SJCRH30 (cell line): Measurements from ENCODE around the gene SBF2. TPM values are rescaled to one million over a fixed set of nuclear protein-coding genes. Genes with fewer than 3 reads are reported as not detected.

Source experiments
- DNase-seq, 2 experiments: peaks; one replicate each; pipeline ENCODE4 v3.0.0-alpha.2; 2015 to 2020
- H3K27ac ChIP-seq: fragments of 250-450 bp; sonication (Bioruptor Pico); 2 replicates; pipeline ENCODE4 v1.5.1; 2020; ENCODE audit warnings: mild to moderate bottlenecking, moderate library complexity
- H3K27me3 ChIP-seq: fragments of 250-450 bp; sonication (Bioruptor Pico); 2 replicates; pipeline ENCODE4 v1.5.1; 2020; ENCODE audit warnings: mild to moderate bottlenecking, moderate library complexity
- H3K36me3 ChIP-seq: fragments of 250-450 bp; sonication (Bioruptor Pico); 2 replicates; pipeline ENCODE4 v1.5.1; 2020; ENCODE audit warnings: mild to moderate bottlenecking, moderate library complexity
- H3K4me1 ChIP-seq: fragments of 250-450 bp; sonication (Bioruptor Pico); 2 replicates; pipeline ENCODE4 v1.5.1; 2020; ENCODE audit warnings: mild to moderate bottlenecking, moderate library complexity
- H3K4me3 ChIP-seq: fragments of 250-450 bp; sonication (Bioruptor Pico); 2 replicates; pipeline ENCODE4 v1.5.1; 2020; ENCODE audit warnings: mild to moderate bottlenecking, moderate library complexity
- H3K9me3 ChIP-seq: fragments of 250-450 bp; sonication (Bioruptor Pico); replicated peaks from 2 replicates; pipeline ENCODE4 v1.5.1; 2020; ENCODE audit warnings: mild to moderate bottlenecking, moderate library complexity
- total RNA-seq: library from RNA; depleted of rRNA; stranded (reverse); fragments of >200 nt; shearing (Covaris generic); gene quantifications from 2 replicates; pipeline ENCODE4 v1.2.3, GENCODE V29; 2014

SBF2 gene
- total RNA-seq, 1 experiment from 2014 or later = 34.7 TPM

GRCh38 chr11:10308201-10308954 lies 14.4 kb upstream of the SBF2 start:
- Histone ChIP-seq H3K36me3 (no peaks in the 10 kb centered on the region), H3K9me3 (no peaks in the 10 kb centered on the region), H3K4me1 (no peaks in the 10 kb centered on the region), H3K27me3 (no peaks in the 10 kb centered on the region), H3K4me3 (peak overlapping the region; percentile 57), H3K27ac (peak overlapping the region; percentile 84)
- no peak for DNase-seq

- Histone ChIP-seq H3K4me1 (no peaks in the 10 kb centered on the region), H3K36me3 (no peaks in the 10 kb centered on the region), H3K4me3 (peak overlapping the region; percentile 57), H3K9me3 (no peaks in the 10 kb centered on the region), H3K27ac (peak overlapping the region; percentile 84), H3K27me3 (no peaks in the 10 kb centered on the region)
- peak; percentile 89 to 91 for DNase-seq
These were observed 13.6 kb upstream of the SBF2 start for GRCh38 chr11:10307400-10308200.

- Histone ChIP-seq H3K36me3 (no peaks in the 10 kb centered on the region), H3K27ac (no peak overlapping the region), H3K27me3 (no peaks in the 10 kb centered on the region), H3K4me1 (peaks cover 1% of the 10 kb centered on the region; the same call in 1 of the 2 replicates), H3K4me3 (no peak overlapping the region), H3K9me3 (no peaks in the 10 kb centered on the region)
- no peak for DNase-seq
These were observed 13.0 kb upstream of the SBF2 start for GRCh38 chr11:10307022-10307399.

GRCh38 chr11:10305964-10306918 lies 12.2 kb upstream of the SBF2 start:
- no peaks in the 10 kb centered on the region for H3K9me3 ChIP-seq
- no peak overlapping the region for H3K27ac ChIP-seq
- peaks cover 9% of the 10 kb centered on the region for H3K4me1 ChIP-seq
- H3K27me3 ChIP-seq = no peaks in the 10 kb centered on the region
- no peak for DNase-seq
- no peak overlapping the region for H3K4me3 ChIP-seq
- no peaks in the 10 kb centered on the region for H3K36me3 ChIP-seq

GRCh38 chr11:10305262-10305963 lies 11.4 kb upstream of the SBF2 start:
- Histone ChIP-seq H3K36me3 (no peaks in the 10 kb centered on the region), H3K9me3 (no peaks in the 10 kb centered on the region), H3K4me1 (peaks cover 11% of the 10 kb centered on the region), H3K27ac (no peak overlapping the region; the same call in 1 of the 2 replicates), H3K27me3 (no peaks in the 10 kb centered on the region), H3K4me3 (peak overlapping the region; percentile 64)
- no peak for DNase-seq

GRCh38 chr11:10304495-10305261 lies 10.7 kb upstream of the SBF2 start, which contains the start of gene ADM:
ADM (plus strand) TSS chr11:10305073; CDS start chr11:10305701, 628 bp downstream.
- H3K36me3 ChIP-seq = no peaks in the 10 kb centered on the region
- peak within 1 kb of the TSS; percentile 63 for H3K27ac ChIP-seq
- H3K4me1 ChIP-seq = peaks cover 11% of the 10 kb centered on the region
- H3K27me3 ChIP-seq = no peaks in the 10 kb centered on the region
- no peaks in the 10 kb centered on the region for H3K9me3 ChIP-seq
- DNase-seq = peak; percentile 80 to 86
- peak within 1 kb of the TSS; percentile 64 for H3K4me3 ChIP-seq

- Histone ChIP-seq H3K4me3 (peak overlapping the region; percentile 64), H3K27me3 (no peaks in the 10 kb centered on the region), H3K4me1 (peaks cover 11% of the 10 kb centered on the region), H3K36me3 (no peaks in the 10 kb centered on the region), H3K27ac (peak overlapping the region; percentile 63), H3K9me3 (no peaks in the 10 kb centered on the region)
- DNase-seq = no peak
These were observed 9.7 kb upstream of the SBF2 start for GRCh38 chr11:10303558-10304363.

GRCh38 chr11:10302744-10303557 lies 8.9 kb upstream of the SBF2 start:
- Histone ChIP-seq H3K4me1 (peaks cover 16% of the 10 kb centered on the region), H3K27ac (peak overlapping the region; percentile 63; the same call in 1 of the 2 replicates), H3K9me3 (no peaks in the 10 kb centered on the region), H3K27me3 (no peaks in the 10 kb centered on the region), H3K36me3 (no peaks in the 10 kb centered on the region), H3K4me3 (peak overlapping the region; percentile 64)
- peak in 1 of 2 experiments; percentile 44 for DNase-seq

GRCh38 chr11:10302359-10302743 lies 8.3 kb upstream of the SBF2 start:
- peaks cover 22% of the 10 kb centered on the region for H3K4me1 ChIP-seq
- no peaks in the 10 kb centered on the region for H3K36me3 ChIP-seq
- no peaks in the 10 kb centered on the region for H3K9me3 ChIP-seq
- peak in 1 of 2 experiments; percentile 33 for DNase-seq
- no peaks in the 10 kb centered on the region for H3K27me3 ChIP-seq
- peak overlapping the region; percentile 64 for H3K4me3 ChIP-seq
- peak overlapping the region; percentile 63; the same call in 1 of the 2 replicates for H3K27ac ChIP-seq

- H3K27ac ChIP-seq = no peak overlapping the region
- H3K4me3 ChIP-seq = peak overlapping the region; percentile 64
- peaks cover 23% of the 10 kb centered on the region for H3K4me1 ChIP-seq
- no peaks in the 10 kb centered on the region for H3K36me3 ChIP-seq
- no peak for DNase-seq
- H3K9me3 ChIP-seq = no peaks in the 10 kb centered on the region
- H3K27me3 ChIP-seq = no peaks in the 10 kb centered on the region
These were observed 7.8 kb upstream of the SBF2 start for GRCh38 chr11:10301656-10302358.

GRCh38 chr11:10298342-10298741 lies 4.3 kb upstream of the SBF2 start:
- H3K36me3 ChIP-seq = no peaks in the 10 kb centered on the region
- no peaks in the 10 kb centered on the region for H3K27me3 ChIP-seq
- no peak overlapping the region for H3K27ac ChIP-seq
- peak in 1 of 2 experiments; percentile 62 for DNase-seq
- H3K4me3 ChIP-seq = no peak overlapping the region
- no peaks in the 10 kb centered on the region for H3K9me3 ChIP-seq
- peaks cover 23% of the 10 kb centered on the region for H3K4me1 ChIP-seq
